Dedifferentiated amniotic fluid mesenchymal stem cell (primary cell): Measurements from ENCODE around the gene IFI6.

Source experiments
- DNase-seq: peaks from one replicate; pipeline ENCODE4 v3.0.0-alpha.2; 2016; ENCODE audit errors: extremely low spot score

IFI6 gene

DNA sequence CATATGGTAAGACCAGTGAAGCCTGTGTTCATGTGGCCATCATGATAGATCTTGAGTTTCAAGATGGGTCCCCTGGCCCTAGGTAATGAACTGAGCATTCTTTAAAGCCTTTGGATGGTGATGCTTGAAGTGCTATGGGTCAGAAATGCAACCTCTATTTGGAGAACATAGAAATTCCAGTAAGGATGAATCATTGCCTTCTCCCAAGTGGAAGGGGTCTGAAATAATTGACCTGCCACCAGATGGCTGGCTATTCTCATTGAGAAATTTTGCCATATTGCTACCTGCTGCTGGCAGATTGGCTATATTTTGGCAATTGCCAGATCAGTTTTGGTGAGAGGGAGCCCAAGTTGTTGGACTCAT, 739 bp upstream of the IFI6 start:
- no peak for DNase-seq

DNA sequence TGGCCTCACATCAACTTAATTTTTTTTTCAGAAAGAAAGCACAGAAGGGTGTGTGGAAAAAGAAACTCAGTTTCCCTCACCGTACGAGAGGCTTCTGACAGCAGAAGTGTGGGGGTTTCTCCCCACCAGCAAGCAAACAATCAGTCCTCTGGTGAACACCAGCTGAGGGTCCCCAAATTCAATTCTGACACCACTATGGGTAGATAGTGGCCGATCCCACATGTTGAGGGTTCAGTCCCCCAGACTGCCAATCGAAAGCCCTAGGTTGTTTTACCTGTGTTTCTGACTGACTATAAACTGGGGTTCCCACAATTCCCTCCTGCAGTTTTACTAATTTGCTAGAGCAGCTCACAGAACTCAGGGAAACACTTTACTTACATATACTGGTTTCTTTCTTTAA, 2.1 kb downstream of the IFI6 start:
- DNase-seq, result no peak

DNA sequence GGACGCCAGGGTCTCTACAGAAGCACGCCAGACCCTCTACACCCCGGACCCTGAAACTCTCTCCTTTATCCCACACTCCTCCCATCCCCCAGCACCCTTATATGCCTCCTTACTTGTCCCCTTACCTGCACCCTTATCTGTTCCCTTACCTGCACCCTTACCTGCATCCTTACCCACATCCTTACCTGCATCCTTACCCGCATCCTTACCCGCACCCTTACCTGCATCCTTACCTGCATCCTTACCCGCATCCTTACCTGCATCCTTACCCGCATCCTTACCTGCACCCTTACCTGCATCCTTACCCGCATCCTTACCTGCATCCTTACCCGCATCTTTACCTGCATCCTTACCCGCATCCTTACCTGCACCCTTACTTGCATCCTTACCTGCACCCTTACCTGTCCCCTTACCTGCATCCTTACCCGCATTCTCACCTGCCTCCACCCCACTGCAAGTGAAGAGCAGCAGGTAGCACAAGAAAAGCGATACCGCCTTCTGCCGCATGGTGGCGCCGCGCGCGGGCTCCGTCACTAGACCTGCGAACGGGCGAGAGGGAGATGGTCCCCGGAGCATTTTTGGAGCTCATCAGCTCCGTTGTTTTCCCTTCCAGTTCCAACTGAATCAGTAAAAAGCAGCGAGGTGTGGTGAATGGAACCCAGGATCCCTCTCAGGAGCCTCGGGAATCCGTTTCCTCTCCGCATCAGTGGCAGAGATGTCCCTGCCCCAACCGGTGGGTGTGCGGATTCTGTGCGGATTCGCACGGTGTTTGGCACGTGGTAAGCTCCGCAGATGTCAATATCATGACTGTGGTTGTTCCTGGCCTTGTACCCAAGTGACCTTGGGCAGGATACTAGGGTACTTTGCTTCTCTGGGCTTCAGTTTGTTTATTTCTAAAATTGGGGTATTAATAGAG, 2.9 kb downstream of the IFI6 start:
- DNase-seq, result peak; percentile 15

DNA sequence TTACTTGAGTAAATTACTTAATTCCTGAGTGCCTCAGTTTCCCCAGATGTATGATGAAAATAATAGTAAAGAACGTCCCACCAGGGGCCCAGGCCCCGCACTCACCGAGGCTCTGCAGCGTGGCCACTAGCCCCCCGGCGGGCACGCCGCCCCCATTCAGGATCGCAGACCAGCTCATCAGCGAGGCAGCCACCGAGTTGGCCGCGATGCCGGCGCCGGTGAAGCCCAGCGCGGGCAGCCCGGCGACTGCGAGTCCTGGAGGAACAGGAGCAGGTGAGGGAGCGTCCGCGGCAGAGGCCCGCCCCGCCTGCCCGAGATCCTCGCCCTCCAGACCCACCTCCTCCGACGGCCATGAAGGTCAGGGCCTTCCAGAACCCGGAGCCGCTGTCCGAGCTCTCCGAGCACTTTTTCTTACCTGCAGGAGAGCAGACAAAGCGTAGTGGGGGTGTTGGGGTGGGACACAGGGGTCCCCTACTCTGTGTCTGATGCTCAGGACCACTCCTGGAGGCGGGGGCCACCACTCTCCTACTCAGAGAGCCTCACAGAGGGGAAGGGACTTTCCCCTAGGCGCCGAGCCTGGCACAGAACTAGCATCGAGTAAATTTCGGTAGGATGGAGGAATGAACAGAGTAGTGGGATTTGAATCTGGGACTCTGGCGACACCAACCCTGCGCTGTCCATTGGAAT, 3.7 kb downstream of the IFI6 start:
- DNase-seq, result no peak

DNA sequence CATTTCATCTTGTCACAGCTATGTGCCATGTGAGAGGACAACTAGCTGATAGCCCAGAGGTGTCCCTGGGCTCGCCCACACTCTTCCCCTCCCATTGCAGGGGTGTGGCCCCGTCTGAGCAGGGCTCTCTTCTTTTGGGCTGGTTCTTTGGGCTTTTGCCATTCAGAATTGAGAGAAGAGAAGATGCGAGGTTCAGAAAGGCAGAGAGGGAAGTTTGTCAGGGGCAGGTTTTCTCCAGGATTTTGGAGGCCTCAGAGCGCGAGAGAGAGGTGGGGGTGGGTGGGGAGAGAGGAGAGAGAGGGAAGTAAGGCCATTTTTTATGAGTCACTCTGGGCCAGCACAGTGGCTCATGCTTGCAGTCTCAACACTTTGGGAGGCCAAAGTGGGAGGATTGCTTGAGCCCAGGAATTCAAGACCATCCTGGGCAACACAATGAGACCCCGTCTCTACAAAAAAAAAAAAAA, 5.2 kb downstream of the IFI6 start:
- no peak for DNase-seq

DNA sequence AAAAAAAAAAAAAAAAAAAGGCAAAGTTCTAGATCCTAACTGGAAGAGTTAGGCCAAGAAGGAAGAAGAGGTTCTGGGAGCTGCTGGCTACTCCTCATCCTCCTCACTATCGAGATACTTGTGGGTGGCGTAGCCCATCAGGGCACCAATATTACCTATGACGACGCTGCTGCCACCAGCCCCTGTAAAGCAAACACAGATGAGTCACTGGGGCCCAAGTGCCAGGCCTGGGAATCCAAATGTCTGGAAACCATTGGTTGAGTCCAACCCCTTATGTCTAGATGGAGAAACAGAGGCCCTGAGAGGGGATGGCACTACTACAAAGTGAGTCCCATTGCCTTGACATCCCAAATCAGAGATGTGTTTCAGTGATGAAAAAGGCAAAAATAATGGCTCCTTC, 5.7 kb downstream of the IFI6 start:
- no peak for DNase-seq

DNA sequence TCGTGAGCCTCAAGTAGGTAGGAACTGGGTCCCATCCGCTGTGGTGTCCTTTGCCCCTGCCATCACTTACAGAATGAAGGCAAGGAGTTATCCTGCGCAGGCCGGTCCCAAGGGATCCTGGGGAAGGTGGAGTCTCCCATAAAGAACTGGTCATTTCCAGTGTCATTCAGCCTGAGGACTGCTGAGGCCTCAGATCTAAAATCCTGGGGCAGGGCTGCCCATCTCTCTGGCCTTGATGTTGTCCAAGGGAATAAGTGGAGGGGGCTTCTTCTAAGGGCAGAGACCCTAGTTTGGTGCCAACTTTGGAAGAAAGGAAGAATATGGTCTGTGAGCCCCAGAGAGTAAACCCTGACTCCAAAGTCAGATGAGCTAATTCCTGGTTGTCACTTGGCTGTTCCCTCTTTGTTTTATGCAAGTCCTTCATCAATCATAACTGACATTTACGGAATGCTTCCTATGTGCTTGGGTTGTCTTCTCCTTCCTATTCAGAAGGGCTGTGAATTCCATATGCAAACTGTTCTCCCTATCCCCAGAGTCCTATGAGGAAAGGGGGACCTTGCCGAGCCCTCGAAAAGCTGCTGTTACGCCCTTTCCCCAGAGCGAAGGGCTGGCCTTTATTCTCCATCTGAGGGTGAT, 6.9 kb downstream of the IFI6 start:
- no peak for DNase-seq

DNA sequence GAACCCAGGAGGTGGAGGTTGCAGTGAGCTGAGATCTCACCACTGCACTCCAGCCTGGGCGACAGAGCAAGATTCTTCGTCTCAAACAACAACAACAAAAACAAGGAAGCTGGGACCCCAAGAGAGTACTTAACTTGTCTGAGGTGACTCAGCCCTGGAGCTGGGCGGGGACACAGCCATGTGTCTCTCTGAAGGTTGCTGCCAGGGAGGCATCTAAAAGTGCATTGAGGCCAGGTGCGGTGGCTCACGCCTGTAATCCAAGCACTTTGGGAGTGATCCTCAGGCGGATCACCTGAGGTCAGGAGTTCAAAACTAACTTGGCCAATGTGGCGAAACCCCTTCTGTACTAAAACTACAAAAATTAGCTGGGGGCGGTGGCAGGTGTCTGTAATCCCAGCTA, 7.7 kb downstream of the IFI6 start:
- no peak for DNase-seq

DNA sequence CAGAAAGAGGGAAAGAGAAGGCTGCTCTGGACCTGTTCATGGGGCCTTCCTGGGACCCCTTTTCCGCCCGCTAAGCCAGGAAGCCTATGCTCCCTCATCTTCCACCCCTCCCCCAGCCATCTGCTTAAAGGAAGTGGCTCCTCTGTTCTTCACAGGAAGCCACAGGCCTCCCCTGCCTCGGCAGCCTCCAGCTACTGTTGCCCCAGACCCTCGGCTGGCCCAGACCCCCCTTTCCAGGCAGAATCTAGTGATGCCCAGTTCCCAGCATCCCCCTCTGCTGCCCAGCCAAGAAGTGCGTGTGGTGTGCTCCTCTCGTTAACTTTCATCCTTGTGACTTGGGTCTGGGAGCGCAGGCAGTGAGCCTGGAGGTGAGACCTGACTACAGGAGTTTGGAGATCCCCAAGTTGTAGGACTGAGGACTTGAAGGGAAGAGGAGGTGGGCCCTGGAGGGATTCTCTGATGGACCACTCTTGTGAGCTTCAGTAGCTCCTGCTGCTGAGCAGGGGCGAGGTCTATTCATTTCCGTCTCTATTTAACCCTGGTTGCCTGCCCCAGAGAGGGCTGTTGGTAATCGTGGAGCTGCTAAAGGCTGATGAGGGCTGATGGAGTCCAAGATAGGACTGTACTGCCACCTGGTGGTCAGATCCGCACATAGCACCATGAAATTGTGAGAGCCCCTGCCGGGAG, 9.1 kb downstream of the IFI6 start:
- DNase-seq, result peak; percentile 68

DNA sequence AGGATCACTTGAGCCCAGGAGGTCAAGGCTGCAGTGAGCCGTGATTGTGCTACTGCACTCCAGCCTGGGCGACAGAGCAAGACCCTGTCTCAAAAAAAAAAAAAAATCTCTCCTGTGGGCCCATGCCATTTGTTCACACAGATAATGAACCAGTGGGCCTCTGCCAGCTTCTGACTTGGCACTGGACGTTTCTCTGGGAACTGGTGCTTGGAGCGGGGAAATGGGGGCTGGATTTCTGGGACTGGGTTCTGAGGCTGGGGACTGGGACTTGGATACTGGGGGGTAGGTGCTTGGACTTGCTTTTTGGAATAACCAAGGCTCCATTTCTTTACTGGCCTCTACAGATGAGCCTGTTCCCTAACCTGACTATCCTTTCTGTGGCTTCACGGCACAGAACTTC, 9.7 kb downstream of the IFI6 start:
- no peak for DNase-seq

DNA sequence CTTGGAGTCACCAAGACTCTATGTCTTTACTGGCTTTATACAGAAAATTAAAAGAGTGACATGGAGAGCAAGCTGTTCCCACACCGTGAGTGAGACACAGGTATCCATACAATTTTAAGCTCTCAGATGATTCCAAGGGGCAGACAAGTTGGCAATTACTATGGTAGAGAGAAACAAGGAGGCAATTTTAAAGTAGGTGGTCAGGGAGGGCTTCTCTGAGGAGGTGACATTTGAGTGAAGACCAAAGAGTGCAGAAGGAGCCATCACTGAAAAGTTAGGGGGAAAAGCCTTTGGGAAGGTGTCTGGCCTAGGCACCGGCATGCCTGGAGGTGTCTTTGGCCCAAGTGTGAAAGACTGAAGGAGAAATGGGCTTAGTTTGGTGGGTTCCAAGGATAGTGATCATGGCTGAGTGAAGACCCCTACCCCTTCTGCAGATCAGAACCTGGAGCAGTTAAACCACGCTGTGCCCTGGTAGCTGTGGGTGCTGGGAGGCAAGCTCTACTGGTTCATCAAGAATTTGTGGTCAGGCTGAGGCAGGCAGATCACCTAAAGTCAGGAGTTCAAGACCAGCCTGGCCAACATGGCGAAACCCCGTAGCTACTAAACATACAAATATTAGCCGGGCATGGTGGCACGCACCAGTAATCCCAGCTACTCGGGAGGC, 10.4 kb downstream of the IFI6 start:
- no peak for DNase-seq

DNA sequence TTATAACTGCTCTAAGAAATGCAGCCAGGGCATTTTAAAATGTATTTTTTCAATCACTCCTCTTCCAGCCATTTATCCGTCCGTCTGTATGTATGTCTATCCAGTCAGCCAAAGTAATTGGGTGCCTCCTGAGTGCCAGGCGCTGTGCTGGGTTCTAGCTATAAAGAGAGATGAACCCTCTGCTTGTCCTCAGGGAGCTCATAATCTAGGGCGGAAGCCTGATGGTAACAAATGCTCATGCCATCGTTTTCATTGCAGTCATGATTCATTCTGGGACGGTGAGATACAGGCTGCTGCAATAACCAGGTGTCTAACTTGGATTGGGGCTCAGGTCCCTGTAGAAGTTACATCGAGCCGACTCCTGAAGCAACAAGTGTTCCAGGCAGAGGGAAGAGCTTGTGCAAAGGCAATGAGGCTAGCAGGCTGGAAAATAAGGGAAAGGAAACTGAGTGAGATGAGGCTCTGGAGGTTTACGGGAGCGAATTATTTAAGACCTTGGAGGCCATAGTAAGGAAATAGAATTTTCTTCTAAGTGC, 11.6 kb downstream of the IFI6 start:
- DNase-seq, result no peak

DNA sequence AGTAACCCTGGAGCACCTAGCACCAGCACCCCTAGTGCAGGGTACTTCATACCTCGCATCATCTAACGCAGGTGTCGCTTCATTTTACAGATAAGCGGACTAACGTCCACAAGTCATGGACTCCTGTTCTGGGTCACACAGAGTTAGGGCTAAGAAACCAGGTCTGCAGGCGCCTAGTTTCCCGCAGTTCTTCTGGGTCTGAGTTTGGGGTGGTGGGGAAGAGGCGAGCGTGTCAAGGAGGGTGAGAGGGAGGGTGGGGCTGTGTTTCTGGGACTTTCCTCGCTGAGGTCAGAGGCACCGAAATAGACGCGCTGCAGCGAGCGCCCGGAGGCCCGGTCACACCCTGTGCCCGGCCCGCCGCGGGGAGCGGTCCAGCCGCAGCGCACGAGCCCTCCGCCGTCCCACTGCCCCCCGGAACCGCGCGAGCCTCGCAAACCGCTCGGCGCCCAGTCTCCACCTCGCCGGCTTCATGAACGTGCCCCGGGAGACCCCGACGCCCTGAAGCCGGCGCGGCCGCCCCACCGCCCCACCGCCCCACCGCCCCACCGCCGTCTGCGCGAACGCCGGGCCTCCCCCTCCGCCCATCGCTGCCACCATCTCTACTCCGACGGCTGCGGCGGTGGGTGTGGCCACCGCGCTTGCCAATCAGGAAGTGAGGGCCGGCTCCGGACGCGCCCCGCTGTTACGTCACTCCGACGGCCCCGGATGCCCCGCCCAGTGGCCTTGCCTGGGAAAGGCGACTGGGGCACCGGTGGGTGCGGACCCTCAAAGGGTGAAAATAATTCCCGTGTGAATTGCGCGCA, 12.3 kb downstream of the IFI6 start:
- DNase-seq, result peak; percentile 77

DNA sequence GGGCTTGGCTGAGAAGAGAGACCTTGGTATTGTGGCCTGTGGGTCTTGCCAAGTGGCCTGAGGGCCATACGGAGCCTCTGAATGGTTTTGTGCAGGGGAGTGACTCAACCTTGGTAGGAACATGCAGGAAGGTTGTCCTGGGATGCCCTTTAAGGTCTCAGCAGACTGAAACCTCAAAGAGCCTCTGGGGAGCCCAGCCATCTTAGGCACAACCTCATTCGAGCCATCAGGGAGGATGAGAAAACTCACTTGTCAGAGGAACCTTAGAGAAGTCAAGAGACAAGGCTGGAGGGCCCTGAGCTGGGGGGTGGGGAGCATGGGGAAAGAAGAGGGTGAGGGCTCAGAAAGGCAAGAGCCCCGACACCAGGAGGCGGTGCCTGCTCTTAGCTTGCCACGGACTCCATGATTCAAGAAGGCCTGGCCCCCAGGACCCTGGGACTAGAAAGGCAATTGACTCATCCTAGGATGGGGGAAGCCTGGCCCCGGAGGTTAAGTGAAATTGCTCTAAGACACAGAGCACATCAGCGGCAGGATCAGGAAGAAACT, 13.0 kb downstream of the IFI6 start:
- DNase-seq, result peak; percentile 62

DNA sequence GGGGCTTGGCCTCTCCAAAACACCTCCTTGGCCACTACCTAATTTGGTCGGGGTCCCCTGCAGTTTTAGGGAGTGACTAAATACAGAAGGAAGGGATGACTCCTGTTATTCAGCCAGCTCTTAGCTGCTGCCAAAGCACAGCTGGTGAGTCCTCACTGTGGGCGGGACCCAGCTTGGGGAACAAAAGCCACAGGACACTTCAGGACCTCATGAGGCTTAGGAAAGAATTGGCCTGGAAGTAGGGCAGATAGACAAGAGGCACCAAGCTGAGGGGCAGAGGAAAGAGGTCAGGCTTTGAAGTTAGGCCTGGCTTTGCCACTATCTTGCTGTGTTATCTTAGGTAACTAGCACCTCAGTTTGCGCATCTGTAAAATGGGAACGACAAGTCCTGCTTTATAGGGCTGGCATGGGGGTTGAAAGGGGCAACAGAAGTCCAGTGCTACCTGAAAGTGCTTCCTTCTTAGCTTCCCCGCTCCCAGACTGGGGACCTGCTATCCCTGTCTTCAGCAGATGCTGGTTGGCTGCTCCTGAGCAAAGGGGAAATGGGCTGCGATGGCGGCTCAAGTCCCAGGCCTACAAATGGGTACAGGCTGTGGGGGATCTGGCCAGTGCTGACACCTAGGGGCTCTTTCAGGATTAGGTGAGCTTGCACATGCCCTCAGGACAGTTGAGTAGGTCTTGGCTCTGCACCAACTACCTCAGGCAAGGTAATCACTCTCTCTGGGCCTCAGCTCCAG, 15.7 kb downstream of the IFI6 start:
- peak; percentile 34 for DNase-seq

DNA sequence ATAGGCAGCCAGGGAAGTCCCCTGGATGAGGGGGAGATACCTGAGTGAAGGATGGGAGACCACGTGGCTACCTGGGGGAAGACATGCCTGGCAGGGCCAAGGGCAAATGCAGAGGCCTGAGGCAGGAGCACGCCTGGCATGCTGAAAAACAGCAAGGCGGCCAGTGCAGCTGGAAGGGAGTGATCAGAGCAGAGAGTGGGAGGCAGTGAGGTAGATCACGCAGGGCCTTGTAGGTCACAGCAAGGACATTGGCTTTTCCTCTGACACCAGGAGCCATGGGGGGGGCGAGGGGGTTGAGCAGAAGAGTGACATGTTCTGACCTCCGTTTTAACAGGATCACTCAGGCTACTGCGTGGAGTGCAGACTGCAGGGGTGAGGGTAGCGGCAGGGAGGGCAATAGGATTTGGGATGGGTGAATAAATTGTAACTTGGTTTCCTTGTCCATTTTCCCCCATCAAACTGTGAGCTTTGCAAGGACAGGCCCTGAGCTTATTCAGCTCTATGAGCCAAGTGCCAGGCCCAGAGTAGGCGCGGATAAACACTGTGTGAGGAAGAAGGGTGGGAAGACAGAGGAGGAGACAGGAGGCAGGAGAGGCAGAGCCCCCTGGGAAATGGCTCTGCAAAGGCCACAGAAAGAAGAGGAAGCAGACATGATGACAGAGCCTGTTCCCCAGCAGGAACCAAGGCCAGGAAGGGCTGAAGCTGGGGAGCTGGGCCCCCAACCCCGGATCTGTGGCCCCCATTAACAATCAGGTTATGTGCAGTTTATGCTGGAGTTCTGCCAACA, 16.6 kb downstream of the IFI6 start:
- no peak for DNase-seq

DNA sequence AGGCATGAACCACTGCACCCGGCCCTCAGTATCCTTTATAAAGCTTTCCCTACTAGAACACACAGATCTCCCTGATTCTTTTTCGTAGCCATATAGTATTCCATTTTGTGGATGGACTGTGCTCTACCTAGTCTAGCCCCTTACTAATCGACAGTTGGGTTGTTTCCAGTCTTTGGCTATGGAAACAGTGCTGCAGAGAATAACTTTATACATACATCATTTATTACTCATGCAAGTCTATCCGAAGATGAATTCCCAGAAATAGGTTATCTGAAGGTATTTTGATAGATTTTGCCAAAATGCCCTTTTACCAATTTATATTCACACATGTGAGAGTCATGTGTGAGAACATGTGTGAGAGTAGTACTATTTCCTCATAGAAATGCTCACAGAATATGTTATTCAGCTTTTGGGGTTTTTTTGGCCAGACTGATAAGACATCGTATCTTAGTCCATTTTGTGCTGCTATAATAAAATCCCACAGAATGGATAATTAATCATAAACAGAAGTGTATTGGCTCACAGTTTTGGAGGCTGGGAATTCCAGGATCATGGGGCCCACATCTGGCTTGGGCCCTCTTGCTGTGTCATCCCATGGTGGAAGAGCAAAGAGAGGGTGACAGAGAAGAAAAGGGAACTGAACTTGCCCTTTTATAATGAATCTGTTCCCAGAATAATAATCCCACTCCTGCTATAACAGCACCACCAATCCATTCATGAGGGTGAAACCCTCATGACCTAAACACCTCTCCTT, 19.7 kb downstream of the IFI6 start:
- DNase-seq, result no peak
